ENCODE data around the gene TRMT10A. TPM values are rescaled to one million over a fixed set of nuclear protein-coding genes. Genes with fewer than 3 reads are reported as not detected.

TRMT10A gene
- polyA plus RNA-seq, 1 donor from 2014 or later = 10.5 TPM

DNA sequence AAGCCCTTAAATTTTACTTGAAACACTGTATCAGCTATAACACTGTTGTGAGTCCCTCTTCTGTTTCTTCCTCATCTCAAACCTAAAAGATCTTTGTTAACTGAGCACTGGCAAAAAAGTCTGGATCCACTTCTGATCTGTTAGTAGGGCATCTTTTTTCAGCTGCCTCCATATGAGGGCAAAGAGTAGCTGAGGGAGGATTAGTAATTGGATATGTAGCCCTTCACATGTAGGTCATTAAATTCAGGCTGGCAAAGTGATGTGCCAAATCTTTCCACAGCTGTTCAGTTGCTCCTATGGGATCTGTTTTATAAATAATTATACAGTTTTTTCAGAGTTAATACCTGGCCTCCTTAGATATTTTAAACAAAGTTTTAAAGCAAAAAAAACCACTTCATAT is 1.1 kb upstream of the TRMT10A start:
- no peaks in the 10 kb centered on the region for H3K27me3 ChIP-seq (ENCODE audit: insufficient read depth, low read depth, low read length)
- no peaks in the 10 kb centered on the region for H3F3A ChIP-seq (ENCODE audit: insufficient read depth, low read length, poor library complexity, severe bottlenecking)
- H3K79me2 ChIP-seq (replicated peaks; ENCODE audit: insufficient read depth, low read length) = no peaks in the 10 kb centered on the region
- H4K20me1 ChIP-seq (ENCODE audit: insufficient read depth) = no peaks in the 10 kb centered on the region
- no peaks in the 10 kb centered on the region for H3K36me3 ChIP-seq (ENCODE audit: insufficient read depth, low read length)
- TF ChIP-seq, protein P1, sequence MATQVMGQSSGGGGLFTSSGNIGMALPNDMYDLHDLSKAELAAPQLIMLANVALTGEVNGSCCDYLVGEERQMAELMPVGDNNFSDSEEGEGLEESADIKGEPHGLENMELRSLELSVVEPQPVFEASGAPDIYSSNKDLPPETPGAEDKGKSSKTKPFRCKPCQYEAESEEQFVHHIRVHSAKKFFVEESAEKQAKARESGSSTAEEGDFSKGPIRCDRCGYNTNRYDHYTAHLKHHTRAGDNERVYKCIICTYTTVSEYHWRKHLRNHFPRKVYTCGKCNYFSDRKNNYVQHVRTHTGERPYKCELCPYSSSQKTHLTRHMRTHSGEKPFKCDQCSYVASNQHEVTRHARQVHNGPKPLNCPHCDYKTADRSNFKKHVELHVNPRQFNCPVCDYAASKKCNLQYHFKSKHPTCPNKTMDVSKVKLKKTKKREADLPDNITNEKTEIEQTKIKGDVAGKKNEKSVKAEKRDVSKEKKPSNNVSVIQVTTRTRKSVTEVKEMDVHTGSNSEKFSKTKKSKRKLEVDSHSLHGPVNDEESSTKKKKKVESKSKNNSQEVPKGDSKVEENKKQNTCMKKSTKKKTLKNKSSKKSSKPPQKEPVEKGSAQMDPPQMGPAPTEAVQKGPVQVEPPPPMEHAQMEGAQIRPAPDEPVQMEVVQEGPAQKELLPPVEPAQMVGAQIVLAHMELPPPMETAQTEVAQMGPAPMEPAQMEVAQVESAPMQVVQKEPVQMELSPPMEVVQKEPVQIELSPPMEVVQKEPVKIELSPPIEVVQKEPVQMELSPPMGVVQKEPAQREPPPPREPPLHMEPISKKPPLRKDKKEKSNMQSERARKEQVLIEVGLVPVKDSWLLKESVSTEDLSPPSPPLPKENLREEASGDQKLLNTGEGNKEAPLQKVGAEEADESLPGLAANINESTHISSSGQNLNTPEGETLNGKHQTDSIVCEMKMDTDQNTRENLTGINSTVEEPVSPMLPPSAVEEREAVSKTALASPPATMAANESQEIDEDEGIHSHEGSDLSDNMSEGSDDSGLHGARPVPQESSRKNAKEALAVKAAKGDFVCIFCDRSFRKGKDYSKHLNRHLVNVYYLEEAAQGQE (IDR thresholded peaks at IDR 0.05; ENCODE audit: borderline replicate concordance) = no peak
- TF ChIP-seq, protein P2, sequence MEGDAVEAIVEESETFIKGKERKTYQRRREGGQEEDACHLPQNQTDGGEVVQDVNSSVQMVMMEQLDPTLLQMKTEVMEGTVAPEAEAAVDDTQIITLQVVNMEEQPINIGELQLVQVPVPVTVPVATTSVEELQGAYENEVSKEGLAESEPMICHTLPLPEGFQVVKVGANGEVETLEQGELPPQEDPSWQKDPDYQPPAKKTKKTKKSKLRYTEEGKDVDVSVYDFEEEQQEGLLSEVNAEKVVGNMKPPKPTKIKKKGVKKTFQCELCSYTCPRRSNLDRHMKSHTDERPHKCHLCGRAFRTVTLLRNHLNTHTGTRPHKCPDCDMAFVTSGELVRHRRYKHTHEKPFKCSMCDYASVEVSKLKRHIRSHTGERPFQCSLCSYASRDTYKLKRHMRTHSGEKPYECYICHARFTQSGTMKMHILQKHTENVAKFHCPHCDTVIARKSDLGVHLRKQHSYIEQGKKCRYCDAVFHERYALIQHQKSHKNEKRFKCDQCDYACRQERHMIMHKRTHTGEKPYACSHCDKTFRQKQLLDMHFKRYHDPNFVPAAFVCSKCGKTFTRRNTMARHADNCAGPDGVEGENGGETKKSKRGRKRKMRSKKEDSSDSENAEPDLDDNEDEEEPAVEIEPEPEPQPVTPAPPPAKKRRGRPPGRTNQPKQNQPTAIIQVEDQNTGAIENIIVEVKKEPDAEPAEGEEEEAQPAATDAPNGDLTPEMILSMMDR (IDR thresholded peaks at IDR 0.05; ENCODE audit: poor library complexity, severe bottlenecking) = no peak
- no peak for TF ChIP-seq TAF1 (IDR thresholded peaks at IDR 0.05; ENCODE audit: low read depth)
- no peak for TF ChIP-seq MXI1 (conservative IDR thresholded peaks at IDR 0.05; ENCODE audit: poor library complexity, severe bottlenecking)
- H2AFZ ChIP-seq (ENCODE audit: low read depth, low read length) = no peak overlapping the region
- H3K9me3 ChIP-seq (ENCODE audit: low read length) = no peaks in the 10 kb centered on the region
- H3K9ac ChIP-seq (ENCODE audit: low read length) = no peak overlapping the region
- H3K4me2 ChIP-seq (ENCODE audit: low read length) = no peak overlapping the region
- H3K9me2 ChIP-seq (ENCODE audit: insufficient read depth, low read length) = no peaks in the 10 kb centered on the region
- peak overlapping the region; percentile 72 for H3K4me3 ChIP-seq (ENCODE audit: low read length)
- no peak overlapping the region for H3K27ac ChIP-seq (ENCODE audit: low read length)

DNA sequence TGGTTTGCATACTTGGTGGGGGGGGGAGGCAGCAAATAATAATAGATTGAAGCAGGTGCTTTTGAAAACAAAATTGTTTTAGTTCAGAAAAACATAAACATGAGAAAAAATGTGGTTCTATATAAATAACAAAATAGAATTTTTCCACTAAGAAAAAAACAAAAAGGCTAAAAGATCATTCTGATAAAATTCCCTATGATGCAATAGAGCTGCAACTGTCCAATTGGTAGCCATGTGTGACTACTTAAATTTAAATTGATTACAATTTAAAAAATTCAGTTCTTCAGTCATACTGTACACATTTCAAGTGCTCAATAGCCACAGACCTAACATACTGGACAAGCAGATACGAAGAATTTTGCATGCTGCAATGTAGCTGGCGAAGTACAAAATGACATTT is 11.0 kb downstream of the TRMT10A start:
- Histone ChIP-seq H3K27ac (ENCODE audit: low read length) (no peak overlapping the region), H3K36me3 (ENCODE audit: insufficient read depth, low read length) (no peaks in the 10 kb centered on the region), H3K9me3 (ENCODE audit: low read length) (no peaks in the 10 kb centered on the region), H3K79me2 (replicated peaks; ENCODE audit: insufficient read depth, low read length) (no peaks in the 10 kb centered on the region), H3K4me2 (ENCODE audit: low read length) (no peak overlapping the region), H3K4me3 (ENCODE audit: low read length) (no peak overlapping the region), H3F3A (ENCODE audit: insufficient read depth, low read length, poor library complexity, severe bottlenecking) (no peaks in the 10 kb centered on the region), H3K9ac (ENCODE audit: low read length) (no peak overlapping the region), H3K27me3 (ENCODE audit: insufficient read depth, low read depth, low read length) (no peaks in the 10 kb centered on the region), H2AFZ (ENCODE audit: low read depth, low read length) (no peak overlapping the region), H3K9me2 (ENCODE audit: insufficient read depth, low read length) (no peaks in the 10 kb centered on the region), H4K20me1 (ENCODE audit: insufficient read depth) (no peaks in the 10 kb centered on the region)
- TF ChIP-seq EP300 (conservative IDR thresholded peaks at IDR 0.05; ENCODE audit: poor library complexity, severe bottlenecking) = no peak
- no peak for TF ChIP-seq EZH2 (IDR thresholded peaks at IDR 0.05; ENCODE audit: borderline replicate concordance, insufficient read depth, low read length, poor library complexity, severe bottlenecking)
- TF ChIP-seq, protein P2 (IDR thresholded peaks at IDR 0.05; ENCODE audit: poor library complexity, severe bottlenecking) = no peak
- TF ChIP-seq, protein P1 (IDR thresholded peaks at IDR 0.05; ENCODE audit: borderline replicate concordance) = no peak
- no peak for TF ChIP-seq TAF1 (IDR thresholded peaks at IDR 0.05; ENCODE audit: low read depth)
- TF ChIP-seq MXI1 (conservative IDR thresholded peaks at IDR 0.05; ENCODE audit: poor library complexity, severe bottlenecking) = no peak
- TF ChIP-seq SMC3 (conservative IDR thresholded peaks at IDR 0.05; ENCODE audit: poor library complexity) = no peak
- no peak for TF ChIP-seq RAD21 (conservative IDR thresholded peaks at IDR 0.05)
- TF ChIP-seq POLR2AphosphoS5 (IDR thresholded peaks at IDR 0.05) = no peak

Measured in neural cell (in vitro differentiated cells).